Chondrocyte (in vitro differentiated cells): ENCODE measurements around the gene WFDC5. TPM values are rescaled to one million over a fixed set of nuclear protein-coding genes. Genes with fewer than 3 reads are reported as not detected.

Experiments used
- DNase-seq: peaks from one replicate; pipeline ENCODE4 v3.0.0; 2021; ENCODE audit warnings: mixed read lengths, low spot score
- H3K27ac Mint-ChIP-seq: one replicate; pipeline ENCODE4 v1.8.0; 2021; ENCODE audit warnings: mild to moderate bottlenecking, moderate library complexity, mixed read lengths; ENCODE audit not compliant: unreplicated experiment
- H3K27me3 Mint-ChIP-seq: 2 replicates; pipeline ENCODE4 v1.8.0; 2021; ENCODE audit warnings: low read depth, mixed read lengths
- H3K36me3 Mint-ChIP-seq: 2 replicates; pipeline ENCODE4 v1.8.0; 2021; ENCODE audit warnings: low read depth, mixed read lengths
- H3K4me1 Mint-ChIP-seq: 2 replicates; pipeline ENCODE4 v1.8.0; 2021; ENCODE audit warnings: low read depth, mild to moderate bottlenecking, mixed read lengths
- H3K4me3 Mint-ChIP-seq: one replicate; pipeline ENCODE4 v1.8.0; 2021; ENCODE audit warnings: mild to moderate bottlenecking, moderate library complexity, mixed read lengths; ENCODE audit not compliant: unreplicated experiment
- H3K9me3 Mint-ChIP-seq: 2 replicates; pipeline ENCODE4 v1.8.0; 2021; ENCODE audit warnings: low read depth, mixed read lengths
- CTCF ChIP-seq: fragments of 200-600 bp; sonication (generic); IDR thresholded peaks from 2 replicates; pipeline ENCODE4 v1.5.0; 2021; ENCODE audit warnings: antibody characterized with exemption, mild to moderate bottlenecking, moderate library complexity
- total RNA-seq: library from RNA; stranded (reverse); gene quantifications from 3 replicates; pipeline ENCODE4 v1.2.1, GENCODE V29; 2021

WFDC5 gene
- total RNA-seq, 1 donor from 2014 or later: not detected

GRCh38 chr20:45115386-45115774 lies 406 bp upstream of the WFDC5 start:
- DNase-seq: no peak
- no peaks in the 10 kb centered on the region for H3K36me3 Mint-ChIP-seq
- H3K27ac Mint-ChIP-seq: no peak overlapping the region
- H3K4me3 Mint-ChIP-seq: no peak overlapping the region
- H3K4me1 Mint-ChIP-seq: no peaks in the 10 kb centered on the region
- H3K9me3 Mint-ChIP-seq: peaks cover 3% of the 10 kb centered on the region
- TF ChIP-seq CTCF: no peak
- peaks cover 25% of the 10 kb centered on the region for H3K27me3 Mint-ChIP-seq

GRCh38 chr20:45113865-45114264 lies 1.1 kb downstream of the WFDC5 start:
- TF ChIP-seq CTCF: no peak
- no peak overlapping the region for H3K4me3 Mint-ChIP-seq
- H3K36me3 Mint-ChIP-seq: no peaks in the 10 kb centered on the region
- peaks cover 23% of the 10 kb centered on the region for H3K27me3 Mint-ChIP-seq
- no peaks in the 10 kb centered on the region for H3K4me1 Mint-ChIP-seq
- no peak overlapping the region for H3K27ac Mint-ChIP-seq
- DNase-seq: no peak
- H3K9me3 Mint-ChIP-seq: no peaks in the 10 kb centered on the region

GRCh38 chr20:45112754-45113153 lies 2.2 kb downstream of the WFDC5 start:
- Mint-ChIP-seq H3K27me3 (peaks cover 22% of the 10 kb centered on the region), H3K4me1 (no peaks in the 10 kb centered on the region), H3K27ac (no peak overlapping the region), H3K4me3 (no peak overlapping the region), H3K9me3 (no peaks in the 10 kb centered on the region), H3K36me3 (no peaks in the 10 kb centered on the region)
- DNase-seq: no peak
- no peak for TF ChIP-seq CTCF

- Mint-ChIP-seq H3K9me3 (no peaks in the 10 kb centered on the region), H3K27ac (no peak overlapping the region), H3K4me3 (no peak overlapping the region), H3K36me3 (no peaks in the 10 kb centered on the region), H3K4me1 (no peaks in the 10 kb centered on the region), H3K27me3 (peaks cover 19% of the 10 kb centered on the region)
- no peak for DNase-seq
- TF ChIP-seq CTCF: peak; percentile 82
These were observed 3.0 kb downstream of the WFDC5 start for GRCh38 chr20:45111799-45112471.

- no peak for DNase-seq
- Mint-ChIP-seq H3K4me3 (no peak overlapping the region), H3K27ac (no peak overlapping the region), H3K36me3 (no peaks in the 10 kb centered on the region), H3K9me3 (no peaks in the 10 kb centered on the region), H3K27me3 (peaks cover 16% of the 10 kb centered on the region), H3K4me1 (no peaks in the 10 kb centered on the region)
- no peak for TF ChIP-seq CTCF
These were observed 3.7 kb downstream of the WFDC5 start for GRCh38 chr20:45111285-45111684.
